K562 (cell line): ENCODE results near the gene B3GALT4. TPM values are rescaled to one million over a fixed set of nuclear protein-coding genes. Genes with fewer than 3 reads are reported as not detected.

Source experiments
- ELF1 ChIP-seq: fragments of 200-800 bp; sonication (Bioruptor generic); IDR thresholded peaks from 2 replicates; pipeline ENCODE4 v1.6.1; 2016; ENCODE audit warnings: missing genetic modification characterization, missing compliant biosample characterization
- FOS ChIP-seq: IDR thresholded peaks from 3 replicates; pipeline ENCODE4 v1.6.1; 2011; ENCODE audit not compliant: insufficient read length; ENCODE audit errors: extremely low read depth
- FOXP4 ChIP-seq: sonication (generic); formaldehyde crosslinking; IDR thresholded peaks from 2 replicates; pipeline ENCODE4 v1.8.0; 2022; ENCODE audit warnings: mild to moderate bottlenecking, missing genetic modification reagents, borderline replicate concordance
- GABPB1 ChIP-seq: sonication (generic); formaldehyde crosslinking; IDR thresholded peaks from 2 replicates; pipeline ENCODE4 v1.8.0; 2022; ENCODE audit warnings: mild to moderate bottlenecking, missing genetic modification reagents
- MXD1 ChIP-seq: fragments of 250-450 bp; sonication (Bioruptor Pico); IDR thresholded peaks from 2 replicates; pipeline ENCODE4 v1.8.0; 2021; ENCODE audit warnings: borderline replicate concordance, mild to moderate bottlenecking, moderate library complexity; ENCODE audit not compliant: poor library complexity, severe bottlenecking
- NBN ChIP-seq: fragments of 450-650 bp; IDR thresholded peaks from 2 replicates; pipeline ENCODE4 v1.6.1; 2016; ENCODE audit warnings: low read depth, mild to moderate bottlenecking
- NFRKB ChIP-seq: fragments of 450-650 bp; IDR thresholded peaks from 2 replicates; pipeline ENCODE4 v1.6.1; 2016; ENCODE audit warnings: low read depth
- PKNOX1 ChIP-seq: fragments of 450-650 bp; IDR thresholded peaks from 2 replicates; pipeline ENCODE4 v1.6.1; 2016
- RBM39 ChIP-seq: fragments of 200-400 bp; formaldehyde crosslinking; optimal IDR thresholded peaks from 2 replicates; pipeline ENCODE3; 2018; ENCODE audit warnings: low read depth, low read length
- REST ChIP-seq, 2 experiments: fragments of 450-650 bp; formaldehyde crosslinking in 1 of 2; IDR thresholded peaks; 2 replicates each; pipeline versions ENCODE4 v1.4.0 to v1.6.1; 2014 to 2020; ENCODE audit warnings: mild to moderate bottlenecking in 2 of 2, borderline replicate concordance in 1 of 2, low read depth in 1 of 2
- THRB ChIP-seq: fragments of 450-650 bp; formaldehyde crosslinking; conservative IDR thresholded peaks from 2 replicates; pipeline ENCODE4 v1.4.0; 2022; ENCODE audit warnings: mild to moderate bottlenecking, missing genetic modification characterization
- ZNF324 ChIP-seq: fragments of 250-450 bp; sonication (Bioruptor Pico); IDR thresholded peaks from 2 replicates; pipeline ENCODE4 v1.4.0; 2020; ENCODE audit warnings: mild to moderate bottlenecking
- ZNF507 ChIP-seq: conservative IDR thresholded peaks from 2 replicates; pipeline ENCODE4 v1.6.1; 2017; ENCODE audit warnings: missing genetic modification characterization, missing compliant biosample characterization
- polyA plus RNA-seq, 8 experiments: library from polyadenylated mRNA; depleted of rRNA in 4 of 8; stranded (reverse) in 5 of 8; unstranded in 3 of 8; fragments of >200 nt; fragmentation: Nextera tagmentation in 2 of 8; fragmentation: Illumina TruSeq in 1 of 8; extraction: Ambion mirVana in 2 of 8; extraction: Trizol in 1 of 8; gene quantifications; 2 replicates each; pipeline versions ENCODE4 v1.2.1 to v1.2.3, GENCODE V29; 2011 to 2014; ENCODE audit warnings: inconsistent platforms in 1 of 8, missing spikeins in 1 of 8
- total RNA-seq, 7 experiments: library from RNA; depleted of rRNA in 6 of 7; stranded (reverse); fragments of >200 nt in 6 of 7; fragmentation: Illumina TruSeq in 2 of 7; extraction: Trizol in 2 of 7; gene quantifications; 2 replicates each; pipeline versions ENCODE4 v1.2.1 to v1.2.3, GENCODE V29; 2011 to 2021; ENCODE audit warnings: low replicate concordance in 1 of 7

B3GALT4 gene
- total and polyA plus RNA-seq, 9 of the 15 experiments (the other 6 are each of a cell fraction or from before 2014, with no cell fraction given), result 0.11 to 1.3 (median 0.53) TPM; not detected in 1

- no peak for TF ChIP-seq PKNOX1
- no peak for TF ChIP-seq FOXP4 (CRISPR knock-in tag)
- no peak; the same call in 1 of the 2 replicates for TF ChIP-seq NFRKB
- no peak for TF ChIP-seq RBM39
- TF ChIP-seq ZNF507 (tag), result no peak
- peak; percentile 56; the same call in 1 of the 2 replicates for TF ChIP-seq REST (IDR thresholded peaks at IDR 0.05; ENCODE audit: borderline replicate concordance)
- peak; percentile 61; the same call in 1 of the 2 replicates for TF ChIP-seq REST (CRISPR knock-in tag; IDR thresholded peaks at IDR 0.05; ENCODE audit: low read depth)
- peak; percentile 46; the same call in 1 of the 2 replicates for TF ChIP-seq THRB (CRISPR knock-in tag)
- no peak for TF ChIP-seq MXD1
- TF ChIP-seq NBN, result no peak; the same call in 1 of the 2 replicates
- TF ChIP-seq ZNF324 (CRISPR knock-in tag), result no peak
- no peak for TF ChIP-seq ELF1 (tag)
- peak; percentile 76 for TF ChIP-seq FOS
- no peak for TF ChIP-seq GABPB1 (CRISPR knock-in tag)
These were observed 40.9 kb downstream of the B3GALT4 start, which contains the start of gene ZBTB22 (continued) for GRCh38 chr6:33317669-33318425.
